NOMO-1 treated with DMSO at 0.1 percent for 48 hours (cell line): ENCODE results near the gene TRAPPC2B.
"Not testable (repeated sequence)": the region's sequence is repeated elsewhere in the genome, so short reads cannot be mapped to it uniquely, and the experiment has no call there.

Experiments used
- DNase-seq: peaks from one replicate; lab custom pipeline; 2025; ENCODE audit not compliant: unreplicated experiment; lab: John Stamatoyannopoulos, UW

The TRAPPC2B gene

GRCh38 chr19:57374179-57374578 lies 10.8 kb downstream of the TRAPPC2B start:
- DNase-seq = no peak

- DNase-seq = not testable (repeated sequence)
Observed at GRCh38 chr19:57374647-57375046, 11.3 kb downstream of the TRAPPC2B start.

- DNase-seq = no peak
Observed at GRCh38 chr19:57376151-57376550, 12.8 kb downstream of the TRAPPC2B start.

- DNase-seq = no peak
Observed at GRCh38 chr19:57377498-57378146, 14.3 kb downstream of the TRAPPC2B start.

GRCh38 chr19:57380923-57381322 lies 17.6 kb downstream of the TRAPPC2B start:
- DNase-seq = no peak

GRCh38 chr19:57382806-57383488 lies 19.6 kb downstream of the TRAPPC2B start:
- DNase-seq = no peak

- no peak for DNase-seq
Observed at GRCh38 chr19:57389194-57389729, 25.9 kb downstream of the TRAPPC2B start.

GRCh38 chr19:57389730-57390598 lies 26.6 kb downstream of the TRAPPC2B start, which contains the start of gene ZNF548:
Gene ZNF548 (plus strand): TSS chr19:57389854. CDS start chr19:57390100, 246 bp downstream.
- peak; percentile 96 for DNase-seq

- DNase-seq = no peak
Observed at GRCh38 chr19:57395710-57396109, 32.4 kb downstream of the TRAPPC2B start.

- DNase-seq = no peak
Observed at GRCh38 chr19:57398868-57399267, 35.5 kb downstream of the TRAPPC2B start.

- no peak for DNase-seq
Observed at GRCh38 chr19:57403737-57404563, 40.6 kb downstream of the TRAPPC2B start.

GRCh38 chr19:57406516-57407123 lies 43.3 kb downstream of the TRAPPC2B start:
- peak; percentile 33 for DNase-seq

GRCh38 chr19:57410877-57411671 lies 47.7 kb downstream of the TRAPPC2B start, which contains the start of gene ZNF17:
Gene ZNF17 (plus strand): TSS chr19:57411161. CDS start chr19:57413616, 2,455 bp downstream.
- DNase-seq = peak; percentile 90
